Stomach smooth muscle (tissue), 2 donors: ENCODE results near the gene IL20RB.

Source experiments
- H3K27ac ChIP-seq: one replicate; pipeline ENCODE4 v1.7.0; 2013; ENCODE audit warnings: mild to moderate bottlenecking, low read length, inconsistent platforms
- H3K27me3 ChIP-seq, 2 donors: one replicate each; pipeline ENCODE4 v1.7.0; 2013; ENCODE audit warnings: low read length in 2 of 2; ENCODE audit not compliant: insufficient read depth in 2 of 2, control insufficient read depth in 1 of 2
- H3K36me3 ChIP-seq, 2 donors: one replicate each; pipeline ENCODE4 v1.7.0; 2013; ENCODE audit warnings: low read length in 2 of 2; ENCODE audit not compliant: control insufficient read depth in 2 of 2, insufficient read depth in 2 of 2
- H3K4me1 ChIP-seq: one replicate; pipeline ENCODE4 v1.7.0; 2013; ENCODE audit warnings: low read length; ENCODE audit not compliant: control insufficient read depth, insufficient read depth
- H3K4me3 ChIP-seq, 2 donors: one replicate each; pipeline ENCODE4 v1.7.0; 2013; ENCODE audit warnings: low read length in 2 of 2
- H3K9ac ChIP-seq, 2 donors: one replicate each; pipeline ENCODE4 v1.7.0; 2013; ENCODE audit warnings: low read length in 2 of 2, mild to moderate bottlenecking in 1 of 2
- H3K9me3 ChIP-seq, 2 donors: one replicate each; pipeline ENCODE4 v1.7.0; 2013; ENCODE audit warnings: low read length in 2 of 2; ENCODE audit not compliant: control insufficient read depth in 2 of 2
- donor health status: healthy.
- donor health status: Pancreatic carcinoma.

The IL20RB gene

GRCh38 chr3:136928240-136928639 is 29.5 kb upstream of the IL20RB start:
- Histone ChIP-seq H3K9ac (no peak overlapping the region), H3K4me1 (no peaks in the 10 kb centered on the region), H3K27ac (no peak overlapping the region), H3K9me3 (no peaks in the 10 kb centered on the region), H3K36me3 (peaks cover 3% of the 10 kb centered on the region in 2 donors), H3K27me3 (no peaks in the 10 kb centered on the region), H3K4me3 (no peak overlapping the region)

GRCh38 chr3:136929977-136930670 is 27.7 kb upstream of the IL20RB start:
- Histone ChIP-seq H3K36me3 (peaks cover 3% of the 10 kb centered on the region in 2 donors), H3K4me3 (no peak overlapping the region), H3K9me3 (no peaks in the 10 kb centered on the region), H3K9ac (no peak overlapping the region), H3K27me3 (no peaks in the 10 kb centered on the region), H3K4me1 (no peaks in the 10 kb centered on the region), H3K27ac (no peak overlapping the region)

- Histone ChIP-seq H3K9ac (no peak overlapping the region), H3K9me3 (no peaks in the 10 kb centered on the region), H3K27me3 (no peaks in the 10 kb centered on the region), H3K4me3 (peak overlapping the region in 1 of 2 donors; percentile 9), H3K27ac (no peak overlapping the region), H3K36me3 (peaks cover 3 to 5% of the 10 kb centered on the region in 2 donors), H3K4me1 (no peaks in the 10 kb centered on the region)
These were observed 26.2 kb upstream of the IL20RB start for GRCh38 chr3:136931606-136932005.

GRCh38 chr3:136932523-136932922 is 25.3 kb upstream of the IL20RB start:
- H3K4me1 ChIP-seq, result no peaks in the 10 kb centered on the region
- no peaks in the 10 kb centered on the region for H3K27me3 ChIP-seq
- H3K27ac ChIP-seq, result no peak overlapping the region
- no peak overlapping the region for H3K4me3 ChIP-seq
- H3K9me3 ChIP-seq, result no peaks in the 10 kb centered on the region
- H3K36me3 ChIP-seq, result peaks cover 3 to 5% of the 10 kb centered on the region in 2 donors
- H3K9ac ChIP-seq, result no peak overlapping the region

GRCh38 chr3:136932978-136933772 is 24.6 kb upstream of the IL20RB start:
- no peaks in the 10 kb centered on the region for H3K4me1 ChIP-seq
- no peak overlapping the region for H3K27ac ChIP-seq
- no peaks in the 10 kb centered on the region for H3K9me3 ChIP-seq
- no peaks in the 10 kb centered on the region for H3K27me3 ChIP-seq
- H3K4me3 ChIP-seq, result no peak overlapping the region
- no peak overlapping the region for H3K9ac ChIP-seq
- H3K36me3 ChIP-seq, result peaks cover 3 to 4% of the 10 kb centered on the region in 2 donors

- Histone ChIP-seq H3K9me3 (no peaks in the 10 kb centered on the region), H3K4me1 (no peaks in the 10 kb centered on the region), H3K27ac (no peak overlapping the region), H3K27me3 (no peaks in the 10 kb centered on the region), H3K36me3 (peaks cover 0 to 2% of the 10 kb centered on the region in 2 donors), H3K4me3 (no peak overlapping the region), H3K9ac (no peak overlapping the region)
These were observed 20.6 kb upstream of the IL20RB start for GRCh38 chr3:136937175-136937574.

- no peaks in the 10 kb centered on the region for H3K27me3 ChIP-seq
- no peak overlapping the region for H3K9ac ChIP-seq
- peaks cover 0 to 2% of the 10 kb centered on the region in 2 donors for H3K36me3 ChIP-seq
- H3K4me1 ChIP-seq, result peaks cover 4% of the 10 kb centered on the region
- H3K27ac ChIP-seq, result no peak overlapping the region
- H3K4me3 ChIP-seq, result no peak overlapping the region
- no peaks in the 10 kb centered on the region for H3K9me3 ChIP-seq
These were observed 19.9 kb upstream of the IL20RB start for GRCh38 chr3:136937851-136938250.

- peaks cover 0 to 2% of the 10 kb centered on the region in 2 donors for H3K36me3 ChIP-seq
- H3K4me1 ChIP-seq, result peaks cover 5% of the 10 kb centered on the region
- no peak overlapping the region for H3K4me3 ChIP-seq
- no peak overlapping the region for H3K27ac ChIP-seq
- H3K27me3 ChIP-seq, result no peaks in the 10 kb centered on the region
- H3K9ac ChIP-seq, result no peak overlapping the region
- H3K9me3 ChIP-seq, result no peaks in the 10 kb centered on the region
These were observed 19.4 kb upstream of the IL20RB start for GRCh38 chr3:136938334-136938733.

GRCh38 chr3:136939489-136939888 is 18.3 kb upstream of the IL20RB start:
- peaks cover 5% of the 10 kb centered on the region for H3K4me1 ChIP-seq
- H3K36me3 ChIP-seq, result peaks cover 0 to 2% of the 10 kb centered on the region in 2 donors
- no peaks in the 10 kb centered on the region for H3K9me3 ChIP-seq
- H3K9ac ChIP-seq, result no peak overlapping the region
- H3K4me3 ChIP-seq, result no peak overlapping the region
- no peak overlapping the region for H3K27ac ChIP-seq
- no peaks in the 10 kb centered on the region for H3K27me3 ChIP-seq

- no peak overlapping the region for H3K4me3 ChIP-seq
- H3K4me1 ChIP-seq, result peaks cover 5% of the 10 kb centered on the region
- H3K9ac ChIP-seq, result no peak overlapping the region
- no peaks in the 10 kb centered on the region for H3K9me3 ChIP-seq
- no peak overlapping the region for H3K27ac ChIP-seq
- H3K36me3 ChIP-seq, result peaks cover 3 to 4% of the 10 kb centered on the region in 2 donors
- no peaks in the 10 kb centered on the region for H3K27me3 ChIP-seq
These were observed 15.0 kb upstream of the IL20RB start for GRCh38 chr3:136942803-136943202.

- H3K27ac ChIP-seq, result no peak overlapping the region
- no peak overlapping the region for H3K4me3 ChIP-seq
- no peak overlapping the region for H3K9ac ChIP-seq
- no peaks in the 10 kb centered on the region for H3K9me3 ChIP-seq
- H3K36me3 ChIP-seq, result peaks cover 3 to 4% of the 10 kb centered on the region in 2 donors
- H3K27me3 ChIP-seq, result no peaks in the 10 kb centered on the region
- peaks cover 5% of the 10 kb centered on the region for H3K4me1 ChIP-seq
These were observed 14.3 kb upstream of the IL20RB start for GRCh38 chr3:136943436-136943835.
